ENCODE data around the gene LDHAL6B.

- TF ChIP-seq CTCF (IDR thresholded peaks at IDR 0.05), result no peak
- no peak for TF ChIP-seq POLR2A (IDR thresholded peaks at IDR 0.05)
- TF ChIP-seq POLR2AphosphoS5 (IDR thresholded peaks at IDR 0.05; ENCODE audit: insufficient read depth in 1 of 2, low read depth in 1 of 2), result no peak
Observed at GRCh38 chr15:59171067-59171397, 35.6 kb upstream of the LDHAL6B start.

Data from vagina (tissue), 2 donors.